Hepatocyte (in vitro differentiated cells): Measurements from ENCODE around the gene GNG12. TPM values are rescaled to one million over a fixed set of nuclear protein-coding genes. Genes with fewer than 3 reads are reported as not detected.
A peak's percentile ranks its signal among the peaks of the same experiment; 100 is the strongest.

ENCODE experiments used
- DNase-seq: peaks from one replicate; pipeline ENCODE4 v3.0.0-alpha.2; 2016; ENCODE audit warnings: low spot score
- H2AFZ ChIP-seq: fragments of 200-600 bp; sonication (generic); 2 replicates; pipeline ENCODE4 v1.6.0; 2016; ENCODE audit warnings: antibody characterized with exemption, mild to moderate bottlenecking
- H3K27ac ChIP-seq: fragments of 200-600 bp; sonication (generic); 2 replicates; pipeline ENCODE4 v1.5.1; 2016; ENCODE audit warnings: mild to moderate bottlenecking
- H3K27me3 ChIP-seq: fragments of 200-600 bp; sonication (generic); 2 replicates; pipeline ENCODE4 v1.6.1; 2016
- H3K36me3 ChIP-seq: fragments of 200-600 bp; sonication (generic); replicated peaks from 2 replicates; pipeline ENCODE4 v1.5.1; 2016; ENCODE audit warnings: low read depth; ENCODE audit not compliant: insufficient read depth
- H3K4me1 ChIP-seq: fragments of 200-600 bp; sonication (generic); 2 replicates; pipeline ENCODE4 v1.5.1; 2016; ENCODE audit warnings: mild to moderate bottlenecking, moderate library complexity; ENCODE audit not compliant: insufficient read depth
- H3K4me2 ChIP-seq: fragments of 200-600 bp; sonication (generic); 2 replicates; pipeline ENCODE4 v1.6.0; 2016
- H3K4me3 ChIP-seq: fragments of 200-600 bp; sonication (generic); 2 replicates; pipeline ENCODE4 v1.5.1; 2016; ENCODE audit warnings: mild to moderate bottlenecking
- H3K79me2 ChIP-seq: fragments of 200-600 bp; sonication (generic); 2 replicates; pipeline ENCODE4 v1.6.0; 2017; ENCODE audit warnings: mild to moderate bottlenecking
- H3K9me2 ChIP-seq: fragments of 200-600 bp; sonication (generic); replicated peaks from 2 replicates; pipeline ENCODE4 v1.6.0; 2017; ENCODE audit warnings: mild to moderate bottlenecking; ENCODE audit not compliant: insufficient read depth
- H3K9me3 ChIP-seq: fragments of 200-600 bp; sonication (generic); 2 replicates; pipeline ENCODE4 v1.5.1; 2016; ENCODE audit warnings: low read depth, mild to moderate bottlenecking
- H4K20me1 ChIP-seq: fragments of 200-600 bp; sonication (generic); 2 replicates; pipeline ENCODE4 v1.6.0; 2016; ENCODE audit warnings: mild to moderate bottlenecking; ENCODE audit not compliant: insufficient read depth, poor library complexity, severe bottlenecking
- CTCF ChIP-seq: fragments of 200-600 bp; sonication (generic); IDR thresholded peaks from 2 replicates; pipeline ENCODE4 v1.5.1; 2016; ENCODE audit warnings: antibody characterized with exemption, mild to moderate bottlenecking; ENCODE audit not compliant: poor library complexity
- EZH2 ChIP-seq: fragments of 200-600 bp; sonication (generic); IDR thresholded peaks from 2 replicates; pipeline ENCODE4 v1.6.1; 2016; ENCODE audit warnings: antibody characterized with exemption, mild to moderate bottlenecking, borderline replicate concordance
- EZH2phosphoT487 ChIP-seq: fragments of 200-600 bp; sonication (generic); IDR thresholded peaks from one replicate; pipeline ENCODE4 v1.6.1; 2018; ENCODE audit warnings: antibody characterized with exemption, mild to moderate bottlenecking, low read depth, moderate library complexity; ENCODE audit not compliant: unreplicated experiment, severe bottlenecking
- WGBS: methylation state at CpG from one replicate; pipeline ENCODE4 v1.1.6; 2016; ENCODE audit warnings: low lambda C conversion rate; ENCODE audit errors: missing lambda C conversion rate; 5-methylcytosine and 5-hydroxymethylcytosine counted together
- polyA plus RNA-seq: library from polyadenylated mRNA; unstranded; fragments of >200 nt; fragmentation: Nextera tagmentation; extraction: Ambion mirVana; gene quantifications from 2 replicates; pipeline ENCODE4 v1.2.1, GENCODE V29; 2016
- total RNA-seq: library from RNA; depleted of rRNA; stranded (reverse); fragments of >200 nt; gene quantifications from 2 replicates; pipeline ENCODE4 v1.2.3, GENCODE V29; 2014

The GNG12 gene
- total and polyA plus RNA-seq, 2 experiments from 2014 or later, result 49.6 to 108 TPM

- Histone ChIP-seq H3K9me2 (no peaks in the 10 kb centered on the region), H3K9me3 (no peaks in the 10 kb centered on the region), H2AFZ (no peak overlapping the region), H3K36me3 (no peaks in the 10 kb centered on the region), H3K4me2 (no peak overlapping the region), H4K20me1 (no peaks in the 10 kb centered on the region), H3K27ac (no peak overlapping the region), H3K4me3 (no peak overlapping the region), H3K79me2 (peaks cover 21% of the 10 kb centered on the region), H3K4me1 (peaks cover 31% of the 10 kb centered on the region), H3K27me3 (no peaks in the 10 kb centered on the region)
- TF ChIP-seq CTCF (no peak), EZH2phosphoT487 (no peak), EZH2 (no peak)
- no peak for DNase-seq
- 84% methylated on average over 2 of the region's 2 CpGs for WGBS
These were observed 117.4 kb downstream of the GNG12 start for GRCh38 chr1:67715819-67716218.

GRCh38 chr1:67713057-67713846, 120.0 kb downstream of the GNG12 start:
- Histone ChIP-seq H3K36me3 (no peaks in the 10 kb centered on the region), H3K4me3 (no peak overlapping the region), H2AFZ (no peak overlapping the region), H3K79me2 (peaks cover 14% of the 10 kb centered on the region), H4K20me1 (no peaks in the 10 kb centered on the region), H3K27me3 (no peaks in the 10 kb centered on the region), H3K9me3 (no peaks in the 10 kb centered on the region), H3K4me2 (peak overlapping the region; percentile 27), H3K4me1 (peaks cover 38% of the 10 kb centered on the region), H3K9me2 (no peaks in the 10 kb centered on the region), H3K27ac (peak overlapping the region; percentile 83)
- 80% methylated on average over 6 of the region's 6 CpGs for WGBS
- no peak for TF ChIP-seq EZH2phosphoT487
- no peak for TF ChIP-seq EZH2
- no peak for TF ChIP-seq CTCF
- peak; percentile 67 for DNase-seq

- Histone ChIP-seq H3K36me3 (no peaks in the 10 kb centered on the region), H3K27ac (peak overlapping the region; percentile 65), H3K9me3 (no peaks in the 10 kb centered on the region), H3K79me2 (peaks cover 14% of the 10 kb centered on the region), H4K20me1 (no peaks in the 10 kb centered on the region), H3K27me3 (no peaks in the 10 kb centered on the region), H3K4me1 (peaks cover 38% of the 10 kb centered on the region), H3K4me3 (no peak overlapping the region), H3K4me2 (no peak overlapping the region), H2AFZ (no peak overlapping the region), H3K9me2 (no peaks in the 10 kb centered on the region)
- 41% methylated on average over 2 of the region's 2 CpGs for WGBS
- TF ChIP-seq EZH2phosphoT487 (no peak), EZH2 (no peak), CTCF (no peak)
- no peak for DNase-seq
These were observed 121.4 kb downstream of the GNG12 start for GRCh38 chr1:67711855-67712212.
